Endothelial cell of umbilical vein (primary cell): ENCODE measurements around the gene SH3RF3. TPM values are rescaled to one million over a fixed set of nuclear protein-coding genes. Genes with fewer than 3 reads are reported as not detected.

Experiments
- BruUV-seq: library from RNA; stranded (reverse); fragments of 400-500 nt; replicated peaks from 2 replicates; lab custom pipeline; 2021; lab: Mats Ljungman, UMichigan
- CTCF ChIA-PET: fragments of 300-600, 350-600 bp; sonication (Branson Sonifier 250); formaldehyde crosslinking; loops from one replicate; lab custom pipeline; 2021; ENCODE audit warnings: antibody characterized with exemption, inconsistent platforms; lab: Charles Lee
- POLR2A ChIA-PET: fragments of 300-600, 350-600 bp; sonication (Branson Sonifier 250); formaldehyde crosslinking; loops from one replicate; lab custom pipeline; 2021; ENCODE audit warnings: antibody characterized with exemption, inconsistent platforms; lab: Charles Lee
- DNase-seq: peaks from one replicate; pipeline ENCODE4 v3.0.0-alpha.2; 2011; ENCODE audit warnings: low read depth, low spot score
- FAIRE-seq: peaks from 2 replicates; lab custom pipeline; 2011; peaks lifted over from hg19 to GRCh38; lab: Jason Lieb, UNC
- H2AFZ ChIP-seq: 2 replicates; pipeline ENCODE4 v1.6.0; 2012; ENCODE audit warnings: low read depth, low read length, control low read depth, inconsistent platforms
- H3K27ac ChIP-seq: 2 replicates; pipeline ENCODE4 v1.5.1; 2011; ENCODE audit warnings: low read depth, mild to moderate bottlenecking, control low read depth, low read length, moderate library complexity; ENCODE audit not compliant: insufficient read depth
- H3K27me3 ChIP-seq, 2 experiments: 2 replicates each; pipeline versions ENCODE4 v1.6.0 to v1.6.1; 2011; ENCODE audit warnings: low read length in 2 of 2, mixed read lengths in 1 of 2; ENCODE audit not compliant: control insufficient read depth in 2 of 2, insufficient read depth in 2 of 2
- H3K36me3 ChIP-seq, 2 experiments: 2 replicates in 1 of 2; 3 replicates in 1 of 2; pipeline ENCODE4 v1.5.1; 2011; ENCODE audit warnings: low read length in 2 of 2, mild to moderate bottlenecking in 1 of 2, moderate library complexity in 1 of 2; ENCODE audit not compliant: control insufficient read depth in 2 of 2, insufficient read depth in 2 of 2; ENCODE audit errors: extremely low read depth in 1 of 2
- H3K4me1 ChIP-seq: 3 replicates; pipeline ENCODE4 v1.5.1; 2011; ENCODE audit warnings: mild to moderate bottlenecking, low read length; ENCODE audit not compliant: control insufficient read depth, insufficient read depth; ENCODE audit errors: extremely low read depth
- H3K4me2 ChIP-seq: 2 replicates; pipeline ENCODE4 v1.6.1; 2011; ENCODE audit warnings: low read length, control low read depth, mixed read lengths; ENCODE audit not compliant: insufficient read depth
- H3K4me3 ChIP-seq, 3 experiments: fragments of 200-600 bp in 1 of 3; sonication (generic), shearing (Covaris generic) in 1 of 3; replicated peaks in 1 of 3; 2 replicates each; pipeline ENCODE4 v1.5.1; 2011 to 2016; ENCODE audit warnings: control low read depth in 3 of 3, low read length in 3 of 3, mild to moderate bottlenecking in 2 of 3, inconsistent platforms in 1 of 3, low read depth in 1 of 3, moderate library complexity in 1 of 3; ENCODE audit not compliant: insufficient read depth in 1 of 3
- H3K79me2 ChIP-seq: 2 replicates; pipeline ENCODE4 v1.6.0; 2012; ENCODE audit warnings: low read length, inconsistent platforms; ENCODE audit not compliant: control insufficient read depth, insufficient read depth
- H3K9ac ChIP-seq: replicated peaks from 2 replicates; pipeline ENCODE3; 2011; ENCODE audit warnings: low read length, control low read depth; ENCODE audit not compliant: insufficient read depth; ENCODE audit errors: extremely low read depth
- H3K9me1 ChIP-seq: replicated peaks from 3 replicates; pipeline ENCODE4 v1.6.0; 2011; ENCODE audit warnings: mild to moderate bottlenecking, low read length; ENCODE audit not compliant: control insufficient read depth, insufficient read depth; ENCODE audit errors: extremely low read depth
- H3K9me3 ChIP-seq: replicated peaks from 2 replicates; pipeline ENCODE4 v1.5.1; 2012; ENCODE audit warnings: low read length, inconsistent platforms; ENCODE audit not compliant: control insufficient read depth, insufficient read depth
- H4K20me1 ChIP-seq: replicated peaks from 2 replicates; pipeline ENCODE3; 2011; ENCODE audit warnings: mild to moderate bottlenecking, low read length; ENCODE audit not compliant: control insufficient read depth, insufficient read depth; ENCODE audit errors: extremely low read depth
- CTCF ChIP-seq, 2 donors: IDR thresholded peaks; 1 replicate in 1 of 2; 2 replicates in 1 of 2; pipeline ENCODE4 v1.5.1; 2011; ENCODE audit warnings: low read length in 2 of 2, mild to moderate bottlenecking in 2 of 2, moderate library complexity in 2 of 2, control low read depth in 1 of 2, inconsistent platforms in 1 of 2, low read depth in 1 of 2; ENCODE audit not compliant: insufficient read depth in 1 of 2; ENCODE audit errors: extremely low read depth in 1 of 2
- EZH2 ChIP-seq: IDR thresholded peaks from 2 replicates; pipeline ENCODE4 v1.6.1; 2012; ENCODE audit warnings: borderline replicate concordance, low read depth, mild to moderate bottlenecking, moderate library complexity, low read length, inconsistent platforms; ENCODE audit not compliant: severe bottlenecking
- FOS ChIP-seq: IDR thresholded peaks from 2 replicates; pipeline ENCODE4 v1.6.1; 2011; ENCODE audit warnings: mild to moderate bottlenecking, low read length, moderate library complexity, borderline replicate concordance; ENCODE audit not compliant: insufficient read depth
- GATA2 ChIP-seq: IDR thresholded peaks from 2 replicates; pipeline ENCODE4 v1.7.0; 2011; ENCODE audit warnings: low read depth, mild to moderate bottlenecking, moderate library complexity, mixed read lengths, low read length; ENCODE audit not compliant: insufficient read length, insufficient read depth
- JUN ChIP-seq: IDR thresholded peaks from 2 replicates; pipeline ENCODE4 v1.6.1; 2011; ENCODE audit warnings: borderline replicate concordance, low read depth; ENCODE audit not compliant: insufficient read length, insufficient read depth
- MYC ChIP-seq: IDR thresholded peaks from one replicate; pipeline ENCODE4 v1.6.1; 2011; ENCODE audit warnings: mild to moderate bottlenecking, low read depth, low read length
- POLR2A ChIP-seq: IDR thresholded peaks from 2 replicates; pipeline ENCODE4 v1.6.1; 2012; ENCODE audit warnings: low read depth, mild to moderate bottlenecking, control low read depth, low read length
- POLR2AphosphoS5 ChIP-seq: IDR thresholded peaks from 2 replicates; pipeline ENCODE4 v1.6.1; 2012; ENCODE audit warnings: low read depth, mild to moderate bottlenecking, control low read depth, low read length, moderate library complexity; ENCODE audit not compliant: insufficient read depth
- dilution Hi-C: fragments of 300-500 bp; cut with MboI; formaldehyde crosslinking; loops from one replicate; pipeline ENCODE4 v1.15.0; 2019; ENCODE audit warnings: low sequenced_read_pairs; ENCODE audit not compliant: extremely low pct_ligation_motif_present
- intact Hi-C: fragments of 100-400 bp; cut with micrococcal nuclease; formaldehyde crosslinking; loops from one replicate; pipeline ENCODE4 v1.10.0; 2022
- polyA plus RNA-seq, 4 experiments: library from polyadenylated mRNA; depleted of rRNA in 3 of 4; stranded (reverse) in 3 of 4; unstranded in 1 of 4; fragments of >200 nt; gene quantifications; 2 replicates each; pipeline versions ENCODE4 v1.2.1 to v1.2.3, GENCODE V29; 2011 to 2012; ENCODE audit warnings: missing spikeins in 1 of 4
- total RNA-seq: library from RNA; stranded (reverse); gene quantifications from 2 replicates; pipeline ENCODE4 v1.2.3, GENCODE V29; 2021
- TF ChIP-seq, protein P1 (sequence below): IDR thresholded peaks from 2 replicates; pipeline ENCODE4 v1.6.1; 2011; ENCODE audit not compliant: insufficient read depth, insufficient read length

The SH3RF3 gene
- total and polyA plus RNA-seq, 2 donors (not counting 3 experiments of a cell fraction or from before 2014, with no cell fraction given): 3.8 to 14.7 TPM

- BruUV-seq: no TSS peak
- Histone ChIP-seq H3K27ac (no peak overlapping the region), H3K4me1 (peaks cover 3% of the 10 kb centered on the region), H2AFZ (no peak overlapping the region), H3K4me2 (no peak overlapping the region), H4K20me1 (no peaks in the 10 kb centered on the region), H3K9ac (no peak overlapping the region), H3K9me1 (no peaks in the 10 kb centered on the region), H3K27me3 (no peaks in the 10 kb centered on the region), H3K36me3 (no peaks in the 10 kb centered on the region), H3K9me3 (no peaks in the 10 kb centered on the region), H3K4me3 (no peak overlapping the region), H3K79me2 (no peaks in the 10 kb centered on the region)
- dilution Hi-C loops (no loop called here), intact Hi-C loops (loop anchor here (2.0 kb wide), 1 partner anchor 49 kb away; no protein-coding TSS in a partner anchor)
- DNase-seq: no peak
- POLR2A ChIA-PET: no interaction called here
- FAIRE-seq: no peak
- no peak for TF ChIP-seq MYC
- no peak for TF ChIP-seq POLR2A
- no peak for TF ChIP-seq CTCF (IDR thresholded peaks at IDR 0.05; ENCODE audit: extremely low read depth in 1 of 2, insufficient read depth in 1 of 2, low read depth in 1 of 2, low read length in 2 of 2)
- TF ChIP-seq, protein P1, sequence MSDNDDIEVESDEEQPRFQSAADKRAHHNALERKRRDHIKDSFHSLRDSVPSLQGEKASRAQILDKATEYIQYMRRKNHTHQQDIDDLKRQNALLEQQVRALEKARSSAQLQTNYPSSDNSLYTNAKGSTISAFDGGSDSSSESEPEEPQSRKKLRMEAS: no peak
- TF ChIP-seq FOS: no peak
- no peak for TF ChIP-seq POLR2AphosphoS5
- no peak for TF ChIP-seq EZH2
- TF ChIP-seq JUN: no peak
- TF ChIP-seq GATA2: no peak
- CTCF ChIA-PET: interaction anchor here (1.4 kb wide), 1 partner anchor 92 kb away, joined by 3 read pairs; no protein-coding TSS in a partner anchor
Measured at GRCh38 chr2:109417701-109418335, 288.8 kb downstream of the SH3RF3 start.
